ENCODE measurements around the gene NFIC. TPM values are rescaled to one million over a fixed set of nuclear protein-coding genes. Genes with fewer than 3 reads are reported as not detected.

NFIC gene
- polyA plus RNA-seq, 1 donor from 2014 or later = 0.24 TPM

DNA sequence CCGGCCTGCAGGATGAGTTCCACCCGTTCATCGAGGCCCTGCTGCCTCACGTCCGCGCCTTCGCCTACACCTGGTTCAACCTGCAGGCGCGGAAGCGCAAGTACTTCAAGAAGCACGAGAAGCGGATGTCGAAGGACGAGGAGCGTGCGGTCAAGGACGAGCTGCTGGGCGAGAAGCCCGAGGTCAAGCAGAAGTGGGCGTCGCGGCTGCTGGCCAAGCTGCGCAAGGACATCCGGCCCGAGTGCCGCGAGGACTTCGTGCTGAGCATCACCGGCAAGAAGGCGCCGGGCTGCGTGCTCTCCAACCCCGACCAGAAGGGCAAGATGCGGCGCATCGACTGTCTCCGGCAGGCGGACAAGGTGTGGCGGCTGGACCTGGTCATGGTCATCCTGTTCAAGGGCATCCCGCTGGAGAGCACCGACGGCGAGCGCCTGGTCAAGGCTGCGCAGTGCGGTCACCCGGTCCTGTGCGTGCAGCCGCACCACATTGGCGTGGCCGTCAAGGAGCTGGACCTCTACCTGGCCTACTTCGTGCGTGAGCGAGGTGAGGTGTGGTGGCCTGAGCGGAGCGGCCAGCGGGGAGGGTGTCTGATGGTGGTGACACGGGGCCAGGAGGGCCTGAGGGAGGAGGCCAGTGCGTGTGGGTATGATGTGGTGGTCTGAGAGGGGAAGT, 15.5 kb downstream of the NFIC start:
- no peaks in the 10 kb centered on the region for H3K9me3 ChIP-seq (ENCODE audit: low read length)
- no peak overlapping the region for H3K27ac ChIP-seq (ENCODE audit: low read length)
- no peak overlapping the region for H3K4me3 ChIP-seq (ENCODE audit: low read length)
- H3K9ac ChIP-seq (ENCODE audit: low read length) = no peak overlapping the region
- no peak for TF ChIP-seq SMC3 (conservative IDR thresholded peaks at IDR 0.05; ENCODE audit: poor library complexity)
- no peak for TF ChIP-seq EZH2 (IDR thresholded peaks at IDR 0.05; ENCODE audit: borderline replicate concordance, insufficient read depth, low read length, poor library complexity, severe bottlenecking)
- no peak for TF ChIP-seq POLR2AphosphoS5 (IDR thresholded peaks at IDR 0.05)
- no peak for TF ChIP-seq RAD21 (conservative IDR thresholded peaks at IDR 0.05)
- TF ChIP-seq, protein P1, sequence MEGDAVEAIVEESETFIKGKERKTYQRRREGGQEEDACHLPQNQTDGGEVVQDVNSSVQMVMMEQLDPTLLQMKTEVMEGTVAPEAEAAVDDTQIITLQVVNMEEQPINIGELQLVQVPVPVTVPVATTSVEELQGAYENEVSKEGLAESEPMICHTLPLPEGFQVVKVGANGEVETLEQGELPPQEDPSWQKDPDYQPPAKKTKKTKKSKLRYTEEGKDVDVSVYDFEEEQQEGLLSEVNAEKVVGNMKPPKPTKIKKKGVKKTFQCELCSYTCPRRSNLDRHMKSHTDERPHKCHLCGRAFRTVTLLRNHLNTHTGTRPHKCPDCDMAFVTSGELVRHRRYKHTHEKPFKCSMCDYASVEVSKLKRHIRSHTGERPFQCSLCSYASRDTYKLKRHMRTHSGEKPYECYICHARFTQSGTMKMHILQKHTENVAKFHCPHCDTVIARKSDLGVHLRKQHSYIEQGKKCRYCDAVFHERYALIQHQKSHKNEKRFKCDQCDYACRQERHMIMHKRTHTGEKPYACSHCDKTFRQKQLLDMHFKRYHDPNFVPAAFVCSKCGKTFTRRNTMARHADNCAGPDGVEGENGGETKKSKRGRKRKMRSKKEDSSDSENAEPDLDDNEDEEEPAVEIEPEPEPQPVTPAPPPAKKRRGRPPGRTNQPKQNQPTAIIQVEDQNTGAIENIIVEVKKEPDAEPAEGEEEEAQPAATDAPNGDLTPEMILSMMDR (IDR thresholded peaks at IDR 0.05; ENCODE audit: poor library complexity, severe bottlenecking) = no peak
- no peak for TF ChIP-seq MXI1 (conservative IDR thresholded peaks at IDR 0.05; ENCODE audit: poor library complexity, severe bottlenecking)
- no peak for TF ChIP-seq TAF1 (IDR thresholded peaks at IDR 0.05; ENCODE audit: low read depth)
- TF ChIP-seq, protein P2, sequence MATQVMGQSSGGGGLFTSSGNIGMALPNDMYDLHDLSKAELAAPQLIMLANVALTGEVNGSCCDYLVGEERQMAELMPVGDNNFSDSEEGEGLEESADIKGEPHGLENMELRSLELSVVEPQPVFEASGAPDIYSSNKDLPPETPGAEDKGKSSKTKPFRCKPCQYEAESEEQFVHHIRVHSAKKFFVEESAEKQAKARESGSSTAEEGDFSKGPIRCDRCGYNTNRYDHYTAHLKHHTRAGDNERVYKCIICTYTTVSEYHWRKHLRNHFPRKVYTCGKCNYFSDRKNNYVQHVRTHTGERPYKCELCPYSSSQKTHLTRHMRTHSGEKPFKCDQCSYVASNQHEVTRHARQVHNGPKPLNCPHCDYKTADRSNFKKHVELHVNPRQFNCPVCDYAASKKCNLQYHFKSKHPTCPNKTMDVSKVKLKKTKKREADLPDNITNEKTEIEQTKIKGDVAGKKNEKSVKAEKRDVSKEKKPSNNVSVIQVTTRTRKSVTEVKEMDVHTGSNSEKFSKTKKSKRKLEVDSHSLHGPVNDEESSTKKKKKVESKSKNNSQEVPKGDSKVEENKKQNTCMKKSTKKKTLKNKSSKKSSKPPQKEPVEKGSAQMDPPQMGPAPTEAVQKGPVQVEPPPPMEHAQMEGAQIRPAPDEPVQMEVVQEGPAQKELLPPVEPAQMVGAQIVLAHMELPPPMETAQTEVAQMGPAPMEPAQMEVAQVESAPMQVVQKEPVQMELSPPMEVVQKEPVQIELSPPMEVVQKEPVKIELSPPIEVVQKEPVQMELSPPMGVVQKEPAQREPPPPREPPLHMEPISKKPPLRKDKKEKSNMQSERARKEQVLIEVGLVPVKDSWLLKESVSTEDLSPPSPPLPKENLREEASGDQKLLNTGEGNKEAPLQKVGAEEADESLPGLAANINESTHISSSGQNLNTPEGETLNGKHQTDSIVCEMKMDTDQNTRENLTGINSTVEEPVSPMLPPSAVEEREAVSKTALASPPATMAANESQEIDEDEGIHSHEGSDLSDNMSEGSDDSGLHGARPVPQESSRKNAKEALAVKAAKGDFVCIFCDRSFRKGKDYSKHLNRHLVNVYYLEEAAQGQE (IDR thresholded peaks at IDR 0.05; ENCODE audit: borderline replicate concordance) = no peak
- no peak for TF ChIP-seq EP300 (conservative IDR thresholded peaks at IDR 0.05; ENCODE audit: poor library complexity, severe bottlenecking)
- no peaks in the 10 kb centered on the region for H3K79me2 ChIP-seq (replicated peaks; ENCODE audit: insufficient read depth, low read length)
- no peaks in the 10 kb centered on the region for H3F3A ChIP-seq (ENCODE audit: insufficient read depth, low read length, poor library complexity, severe bottlenecking)
- H3K9me2 ChIP-seq (ENCODE audit: insufficient read depth, low read length) = no peaks in the 10 kb centered on the region
- no peaks in the 10 kb centered on the region for H4K20me1 ChIP-seq (ENCODE audit: insufficient read depth)
- no peak overlapping the region for H2AFZ ChIP-seq (ENCODE audit: low read depth, low read length)
- no peak overlapping the region for H3K4me2 ChIP-seq (ENCODE audit: low read length)
- no peaks in the 10 kb centered on the region for H3K27me3 ChIP-seq (ENCODE audit: insufficient read depth, low read depth, low read length)
- no peaks in the 10 kb centered on the region for H3K36me3 ChIP-seq (ENCODE audit: insufficient read depth, low read length)

DNA sequence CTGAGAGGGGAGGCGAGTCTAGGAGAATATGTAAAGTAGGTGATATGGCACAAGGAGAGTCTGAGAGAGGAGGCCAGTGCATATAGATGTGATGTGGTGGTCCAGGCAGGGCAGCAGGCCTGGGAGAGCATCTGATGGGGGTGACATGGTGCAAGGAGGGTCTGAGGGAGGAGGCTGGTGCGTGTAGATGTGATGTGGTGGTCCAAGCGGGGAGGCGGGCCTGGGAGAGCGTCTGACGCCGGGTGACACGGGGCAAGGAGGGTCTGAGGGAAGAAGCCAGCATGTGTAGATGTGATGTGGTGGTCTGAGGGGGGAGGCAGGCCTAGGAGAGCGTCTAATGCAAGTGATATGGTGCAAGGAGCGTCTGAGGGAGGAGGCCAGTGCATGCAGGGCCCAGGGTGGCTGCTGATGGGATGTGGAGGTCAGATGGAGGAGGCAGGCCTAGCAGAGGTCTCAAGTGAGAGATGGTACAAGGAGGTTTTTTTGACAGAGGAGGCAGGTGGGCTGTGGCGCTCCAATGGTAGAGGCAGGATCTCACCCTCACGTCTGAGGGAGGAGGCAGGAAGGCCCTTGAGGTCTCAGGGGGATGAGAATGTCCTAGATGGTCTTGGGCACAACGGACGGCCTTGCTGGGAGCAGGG, 16.2 kb downstream of the NFIC start:
- H2AFZ ChIP-seq (ENCODE audit: low read depth, low read length) = no peak overlapping the region
- H3K4me2 ChIP-seq (ENCODE audit: low read length) = no peak overlapping the region
- H3K9me2 ChIP-seq (ENCODE audit: insufficient read depth, low read length) = no peaks in the 10 kb centered on the region
- no peak overlapping the region for H3K4me3 ChIP-seq (ENCODE audit: low read length)
- no peaks in the 10 kb centered on the region for H3K27me3 ChIP-seq (ENCODE audit: insufficient read depth, low read depth, low read length)
- no peak for TF ChIP-seq MXI1 (conservative IDR thresholded peaks at IDR 0.05; ENCODE audit: poor library complexity, severe bottlenecking)
- TF ChIP-seq EP300 (conservative IDR thresholded peaks at IDR 0.05; ENCODE audit: poor library complexity, severe bottlenecking) = no peak
- TF ChIP-seq, protein P2 (IDR thresholded peaks at IDR 0.05; ENCODE audit: borderline replicate concordance) = no peak
- no peak for TF ChIP-seq RAD21 (conservative IDR thresholded peaks at IDR 0.05)
- TF ChIP-seq POLR2AphosphoS5 (IDR thresholded peaks at IDR 0.05) = no peak
- no peak for TF ChIP-seq SMC3 (conservative IDR thresholded peaks at IDR 0.05; ENCODE audit: poor library complexity)
- TF ChIP-seq, protein P1 (IDR thresholded peaks at IDR 0.05; ENCODE audit: poor library complexity, severe bottlenecking) = no peak
- no peak for TF ChIP-seq EZH2 (IDR thresholded peaks at IDR 0.05; ENCODE audit: borderline replicate concordance, insufficient read depth, low read length, poor library complexity, severe bottlenecking)
- TF ChIP-seq TAF1 (IDR thresholded peaks at IDR 0.05; ENCODE audit: low read depth) = no peak
- no peak overlapping the region for H3K27ac ChIP-seq (ENCODE audit: low read length)
- H3K9me3 ChIP-seq (ENCODE audit: low read length) = no peaks in the 10 kb centered on the region
- H3F3A ChIP-seq (ENCODE audit: insufficient read depth, low read length, poor library complexity, severe bottlenecking) = no peaks in the 10 kb centered on the region
- no peaks in the 10 kb centered on the region for H4K20me1 ChIP-seq (ENCODE audit: insufficient read depth)
- H3K79me2 ChIP-seq (replicated peaks; ENCODE audit: insufficient read depth, low read length) = no peaks in the 10 kb centered on the region
- no peaks in the 10 kb centered on the region for H3K36me3 ChIP-seq (ENCODE audit: insufficient read depth, low read length)
- no peak overlapping the region for H3K9ac ChIP-seq (ENCODE audit: low read length)
